MCF 10A (cell line): ENCODE measurements around the gene LONRF3. TPM values are rescaled to one million over a fixed set of nuclear protein-coding genes. Genes with fewer than 3 reads are reported as not detected.

Source experiments
- BruUV-seq: library from RNA; stranded (reverse); fragments of 400-500 nt; replicated peaks from 2 replicates; lab custom pipeline; 2021; lab: Mats Ljungman, UMichigan
- CTCF ChIA-PET: fragments of 300-600 bp; sonication (Branson Sonifier 250); formaldehyde crosslinking; extraction: SDS; loops from one replicate; lab custom pipeline; 2021; ENCODE audit warnings: antibody characterized with exemption, inconsistent platforms; lab: Yijun Ruan, JAX
- POLR2A ChIA-PET: fragments of 300-600, 350-650 bp; sonication (Branson Sonifier 250); formaldehyde crosslinking; extraction: SDS; loops from one replicate; lab custom pipeline; 2020; ENCODE audit warnings: antibody characterized with exemption, inconsistent platforms; lab: Yijun Ruan, JAX
- DNase-seq: peaks from one replicate; pipeline ENCODE4 v3.0.0-alpha.2; 2018; ENCODE audit not compliant: unreplicated experiment
- H3K27ac Mint-ChIP-seq: one replicate; pipeline ENCODE4 v1.8.0; 2022; ENCODE audit warnings: mild to moderate bottlenecking, low read depth, mixed read lengths; ENCODE audit not compliant: unreplicated experiment
- H3K27me3 Mint-ChIP-seq: one replicate; pipeline ENCODE4 v1.8.0; 2022; ENCODE audit warnings: mixed read lengths; ENCODE audit not compliant: insufficient read depth, unreplicated experiment
- H3K36me3 Mint-ChIP-seq: one replicate; pipeline ENCODE4 v1.8.0; 2022; ENCODE audit warnings: mild to moderate bottlenecking, moderate library complexity, mixed read lengths; ENCODE audit not compliant: insufficient read depth, unreplicated experiment
- H3K4me1 Mint-ChIP-seq: one replicate; pipeline ENCODE4 v1.8.0; 2022; ENCODE audit warnings: mixed read lengths; ENCODE audit not compliant: insufficient read depth, unreplicated experiment
- H3K4me3 Mint-ChIP-seq: one replicate; pipeline ENCODE4 v1.8.0; 2022; ENCODE audit warnings: mild to moderate bottlenecking, moderate library complexity, mixed read lengths; ENCODE audit not compliant: unreplicated experiment
- H3K9me3 Mint-ChIP-seq: one replicate; pipeline ENCODE4 v1.8.0; 2022; ENCODE audit warnings: mixed read lengths; ENCODE audit not compliant: unreplicated experiment
- CTCF ChIP-seq: fragments of 200-600 bp; IDR thresholded peaks from one replicate; pipeline ENCODE4 v1.8.0; 2022; ENCODE audit warnings: antibody characterized with exemption, mild to moderate bottlenecking; ENCODE audit not compliant: unreplicated experiment
- intact Hi-C: fragments of 100-400 bp; cut with micrococcal nuclease; formaldehyde crosslinking; loops from 2 replicates; pipeline ENCODE4 v1.14.1; 2022
- total RNA-seq: library from RNA; stranded (reverse); gene quantifications from 2 replicates; pipeline ENCODE4 v1.2.3, GENCODE V29; 2022

LONRF3 gene
- total RNA-seq, 1 experiment from 2014 or later = 1.0 TPM

DNA sequence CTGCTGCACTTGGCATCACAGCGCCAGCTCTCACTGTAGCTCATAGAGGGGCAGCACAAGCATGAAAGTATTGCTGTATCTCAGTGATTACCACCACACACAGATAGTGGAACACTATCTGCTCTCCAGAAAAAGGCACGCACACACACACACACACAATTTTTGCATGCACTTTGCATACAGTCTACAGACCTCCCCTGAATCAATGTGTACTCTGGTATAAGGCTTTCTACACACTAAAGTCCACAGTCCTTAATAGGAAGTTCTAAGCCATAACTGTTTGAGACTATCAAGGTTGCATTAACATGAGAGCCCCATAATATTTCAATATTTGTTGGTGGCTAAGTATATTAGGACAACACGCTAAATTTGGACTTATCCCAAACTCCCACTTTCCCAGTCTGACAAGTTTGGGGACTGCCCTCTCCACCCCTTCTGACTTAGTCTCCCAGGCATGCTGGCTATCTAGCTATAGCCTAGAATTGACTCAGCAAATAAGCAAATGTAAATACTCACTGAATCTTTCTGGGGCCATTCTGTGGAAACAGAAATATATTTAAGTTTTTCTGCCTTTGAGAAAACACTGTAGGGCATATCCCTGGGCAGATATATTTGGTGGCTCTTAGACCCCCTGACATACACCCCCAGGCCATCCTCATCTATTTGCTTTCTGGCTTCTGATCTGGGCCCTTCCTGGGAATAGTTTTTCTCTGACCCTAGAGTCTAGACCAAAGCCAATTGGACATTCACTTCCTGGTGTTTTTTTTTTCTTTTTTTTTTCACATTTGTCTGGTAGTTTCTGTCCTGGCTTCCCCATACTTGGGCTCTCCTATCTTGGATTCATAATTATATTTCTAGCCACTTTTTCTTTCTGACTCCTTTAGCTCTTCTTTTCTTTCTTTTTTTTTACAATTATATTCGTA is 62.0 kb downstream of the LONRF3 start:
- Mint-ChIP-seq H3K9me3 (no peaks in the 10 kb centered on the region), H3K4me1 (peaks cover 4% of the 10 kb centered on the region), H3K27me3 (peaks cover 22% of the 10 kb centered on the region), H3K27ac (no peak overlapping the region), H3K4me3 (no peak overlapping the region), H3K36me3 (no peaks in the 10 kb centered on the region)
- no TSS peak for BruUV-seq
- no peak for TF ChIP-seq CTCF
- intact Hi-C loops = no loop called here
- DNase-seq = no peak
- ChIA-PET POLR2A (no interaction called here), CTCF (interaction anchor here (0.6 kb wide), 1 partner anchor 30 kb away, joined by 3 read pairs; no protein-coding TSS in a partner anchor)

- no TSS peak for BruUV-seq
- H3K9me3 Mint-ChIP-seq = no peaks in the 10 kb centered on the region
- POLR2A ChIA-PET = no interaction called here
Measured at GRCh38 chrX:119040432-119040831, 66.0 kb downstream of the LONRF3 start.

DNA sequence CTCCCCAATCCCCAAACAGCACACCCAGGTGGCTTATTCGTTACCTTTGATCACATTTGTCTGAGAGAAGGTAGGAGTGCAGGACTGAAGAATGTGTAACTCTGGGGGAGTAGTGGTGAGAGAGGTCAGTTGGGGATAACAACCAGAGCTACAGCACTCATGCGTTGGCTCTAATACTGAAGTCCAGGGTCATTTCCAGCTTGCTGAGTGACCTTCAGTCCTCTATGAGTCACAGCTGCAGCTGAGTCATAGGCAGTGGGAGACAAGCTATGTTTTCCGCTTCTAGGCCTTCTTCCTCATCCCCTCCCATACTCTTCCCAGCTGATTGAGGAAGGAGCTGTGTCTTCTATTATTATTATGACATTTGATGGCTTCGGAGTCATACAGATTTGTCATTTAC is 66.8 kb downstream of the LONRF3 start:
- CTCF ChIA-PET = interaction anchor here (2.0 kb wide), 1 partner anchor 25 kb away, joined by 8 read pairs; no protein-coding TSS in a partner anchor
- no TSS peak for BruUV-seq
- Mint-ChIP-seq H3K27ac (no peak overlapping the region), H3K4me3 (no peak overlapping the region), H3K36me3 (no peaks in the 10 kb centered on the region), H3K27me3 (no peaks in the 10 kb centered on the region), H3K4me1 (peaks cover 4% of the 10 kb centered on the region), H3K9me3 (no peaks in the 10 kb centered on the region)
- no peak for TF ChIP-seq CTCF
- intact Hi-C loops = no loop called here
- peak; percentile 77 for DNase-seq
- POLR2A ChIA-PET = no interaction called here

More at GRCh38 chrX:119040432-119040831, 66.0 kb downstream of the LONRF3 start:
- intact Hi-C loops = no loop called here
- H3K27me3 Mint-ChIP-seq = no peaks in the 10 kb centered on the region
- H3K27ac Mint-ChIP-seq = no peak overlapping the region
- TF ChIP-seq CTCF = no peak
- H3K36me3 Mint-ChIP-seq = no peaks in the 10 kb centered on the region
- DNase-seq = no peak
- H3K4me3 Mint-ChIP-seq = no peak overlapping the region
- H3K4me1 Mint-ChIP-seq = peaks cover 4% of the 10 kb centered on the region
- CTCF ChIA-PET = no interaction called here

GRCh38 chrX:119042040-119042439 is 67.6 kb downstream of the LONRF3 start:
- no peak for DNase-seq
- POLR2A ChIA-PET = no interaction called here
- H3K36me3 Mint-ChIP-seq = no peaks in the 10 kb centered on the region

More at GRCh38 chrX:119042040-119042439, 67.6 kb downstream of the LONRF3 start:
- peaks cover 1% of the 10 kb centered on the region for H3K27me3 Mint-ChIP-seq
- H3K9me3 Mint-ChIP-seq = no peaks in the 10 kb centered on the region
- H3K4me1 Mint-ChIP-seq = peaks cover 4% of the 10 kb centered on the region
- no peak for TF ChIP-seq CTCF
- BruUV-seq = no TSS peak
- no peak overlapping the region for H3K4me3 Mint-ChIP-seq
- intact Hi-C loops = no loop called here
- CTCF ChIA-PET = interaction anchor here (2.0 kb wide), 1 partner anchor 24 kb away, joined by 8 read pairs; no protein-coding TSS in a partner anchor
- no peak overlapping the region for H3K27ac Mint-ChIP-seq
